GM12878 (cell line): ENCODE measurements around the gene ACBD7. TPM values are rescaled to one million over a fixed set of nuclear protein-coding genes. Genes with fewer than 3 reads are reported as not detected.

Experiments
- ATAC-seq: fragments of 200-7000 bp; cut with Tn5 transposase; 3 replicates; pipeline ENCODE4 v1.9.1; 2020; ENCODE audit warnings: mild to moderate bottlenecking, moderate library complexity
- BruUV-seq: library from RNA; stranded (reverse); fragments of 400-500 nt; replicated peaks from 2 replicates; lab custom pipeline; 2021; lab: Mats Ljungman, UMichigan
- CTCF ChIA-PET: fragments of 300-600 bp; sonication (Branson Sonifier 250); formaldehyde crosslinking; extraction: SDS; loops from one replicate; lab custom pipeline; 2021; ENCODE audit warnings: inconsistent platforms; lab: Yijun Ruan, JAX
- POLR2A ChIA-PET: fragments of 350-600 bp; formaldehyde crosslinking; extraction: SDS; loops from one replicate; lab custom pipeline; 2021; ENCODE audit warnings: inconsistent platforms; lab: Charles Lee
- RAD21 ChIA-PET: fragments of 300-600 bp; sonication (Branson Sonifier 250); formaldehyde crosslinking; loops from one replicate; lab custom pipeline; 2023; ENCODE audit warnings: antibody characterized with exemption; ENCODE audit not compliant: unreplicated experiment; lab: Charles Lee
- SMC1A ChIA-PET: fragments of 300-600 bp; sonication (Branson Sonifier 250); formaldehyde crosslinking; loops from one replicate; lab custom pipeline; 2023; ENCODE audit not compliant: unreplicated experiment, uncharacterized antibody; lab: Charles Lee
- DNase-seq: peaks from one replicate; pipeline ENCODE4 v3.0.0-alpha.2; 2011; ENCODE audit warnings: low read depth, low spot score
- FAIRE-seq: peaks from 3 replicates; lab custom pipeline; 2011; peaks lifted over from hg19 to GRCh38; lab: Jason Lieb, UNC
- H2AFZ ChIP-seq: 2 replicates; pipeline ENCODE4 v1.6.0; 2011; ENCODE audit warnings: low read depth, low read length, control low read depth; ENCODE audit not compliant: control insufficient read depth
- H3K27ac ChIP-seq: 2 replicates; pipeline ENCODE4 v1.5.1; 2011; ENCODE audit warnings: control low read depth; ENCODE audit not compliant: control insufficient read depth, insufficient read depth
- H3K27me3 ChIP-seq, 2 experiments: replicated peaks in 1 of 2; 2 replicates each; pipeline versions ENCODE4 v1.6.0 to v1.6.1; 2011; ENCODE audit warnings: low read length in 1 of 2; ENCODE audit not compliant: control insufficient read depth in 2 of 2, insufficient read depth in 2 of 2
- H3K36me3 ChIP-seq, 2 experiments: 2 replicates each; pipeline ENCODE4 v1.5.1; 2011; ENCODE audit warnings: low read length in 1 of 2; ENCODE audit not compliant: control insufficient read depth in 2 of 2, insufficient read depth in 2 of 2
- H3K4me1 ChIP-seq: 2 replicates; pipeline ENCODE4 v1.6.1; 2011; ENCODE audit warnings: mild to moderate bottlenecking, low read length, moderate library complexity, mixed read lengths; ENCODE audit not compliant: control insufficient read depth, insufficient read depth
- H3K4me2 ChIP-seq: 2 replicates; pipeline ENCODE4 v1.6.0; 2011; ENCODE audit warnings: control low read depth; ENCODE audit not compliant: control insufficient read depth, insufficient read depth
- H3K4me3 ChIP-seq: fragments of 200-600 bp; sonication (generic); 2 replicates; pipeline ENCODE4 v1.5.1; 2016
- H3K79me2 ChIP-seq: 2 replicates; pipeline ENCODE4 v1.6.0; 2011; ENCODE audit warnings: low read length; ENCODE audit not compliant: control insufficient read depth, insufficient read depth
- H3K9ac ChIP-seq: 2 replicates; pipeline ENCODE4 v1.8.0; 2011; ENCODE audit warnings: low read length, control low read depth, mixed read lengths; ENCODE audit not compliant: control insufficient read depth, insufficient read depth
- H3K9me3 ChIP-seq: replicated peaks from 3 replicates; pipeline ENCODE4 v1.5.1; 2011; ENCODE audit warnings: mild to moderate bottlenecking, low read length; ENCODE audit not compliant: control insufficient read depth, insufficient read depth
- H4K20me1 ChIP-seq: 2 replicates; pipeline ENCODE4 v1.6.0; 2011; ENCODE audit not compliant: control insufficient read depth, insufficient read depth
- BMI1 ChIP-seq: fragments of 450-650 bp; IDR thresholded peaks from 2 replicates; pipeline ENCODE4 v1.6.1; 2016; ENCODE audit warnings: mild to moderate bottlenecking, moderate library complexity, borderline replicate concordance
- EZH2 ChIP-seq: IDR thresholded peaks from 2 replicates; pipeline ENCODE4 v1.6.1; 2012; ENCODE audit warnings: low read depth, mild to moderate bottlenecking, control low read depth, inconsistent platforms, low read length, borderline replicate concordance; ENCODE audit not compliant: control insufficient read depth
- HDAC6 ChIP-seq: fragments of 200-600 bp; sonication (generic); IDR thresholded peaks from one replicate; pipeline ENCODE4 v1.8.0; 2017; ENCODE audit warnings: antibody characterized with exemption; ENCODE audit not compliant: unreplicated experiment
- MYB ChIP-seq: fragments of 150-350 bp; IDR thresholded peaks from 2 replicates; pipeline ENCODE4 v1.6.1; 2014; ENCODE audit warnings: mild to moderate bottlenecking, low read depth, low read length, borderline replicate concordance
- NFYA ChIP-seq: IDR thresholded peaks from 2 replicates; pipeline ENCODE4 v1.6.1; 2011; ENCODE audit warnings: low read depth, mild to moderate bottlenecking, low read length, improper control_type of control experiment, borderline replicate concordance
- NR2F1 ChIP-seq: fragments of 450-650 bp; conservative IDR thresholded peaks from 2 replicates; pipeline ENCODE4 v1.6.1; 2017; ENCODE audit warnings: mild to moderate bottlenecking
- POLR2AphosphoS2 ChIP-seq: IDR thresholded peaks from 2 replicates; pipeline ENCODE4 v1.6.1; 2011; ENCODE audit warnings: low read depth, mild to moderate bottlenecking, low read length, improper control_type of control experiment, moderate library complexity
- POU2F2 ChIP-seq: IDR thresholded peaks from 3 replicates; pipeline ENCODE4 v1.6.1; 2011; ENCODE audit warnings: low read depth, mild to moderate bottlenecking, low read length, borderline replicate concordance
- RBBP5 ChIP-seq: fragments of 200-600 bp; sonication (generic); conservative IDR thresholded peaks from 2 replicates; pipeline ENCODE4 v1.6.1; 2016
- RELA ChIP-seq: fragments of 450-650 bp; IDR thresholded peaks from 2 replicates; pipeline ENCODE4 v1.8.0; 2014; ENCODE audit warnings: borderline replicate concordance; ENCODE audit not compliant: partially characterized antibody
- SUZ12 ChIP-seq: fragments of 200-600 bp; sonication (generic); IDR thresholded peaks from one replicate; pipeline ENCODE4 v1.6.1; 2018; ENCODE audit warnings: antibody characterized with exemption, mild to moderate bottlenecking; ENCODE audit not compliant: unreplicated experiment
- ZNF622 ChIP-seq: fragments of 450-650 bp; IDR thresholded peaks from 2 replicates; pipeline ENCODE4 v1.6.1; 2017; ENCODE audit warnings: mild to moderate bottlenecking, inconsistent platforms
- WGBS: methylation state at CpG from one replicate; pipeline ENCODE4 v1.1.6; 2016; ENCODE audit warnings: low lambda C conversion rate; ENCODE audit not compliant: insufficient replicate concordance, insufficient coverage; ENCODE audit errors: missing lambda C conversion rate; 5-methylcytosine and 5-hydroxymethylcytosine counted together
- in situ Hi-C: fragments of 300-500 bp; cut with MboI; formaldehyde crosslinking; loops from 9 replicates; pipeline ENCODE4 v1.14.3; 2018; ENCODE audit warnings: mixed read lengths
- intact Hi-C: fragments of 100-400 bp; cut with micrococcal nuclease; formaldehyde crosslinking; loops from one replicate; pipeline ENCODE4 v1.14.2; 2022; ENCODE audit not compliant: unreplicated experiment
- polyA plus RNA-seq, 11 experiments: library from polyadenylated mRNA; depleted of rRNA in 4 of 11; unstranded in 6 of 11; stranded (reverse) in 5 of 11; fragments of >200 nt; fragmentation: Nextera tagmentation in 4 of 11; fragmentation: Illumina TruSeq in 1 of 11; extraction: Ambion mirVana in 4 of 11; extraction: Trizol in 1 of 11; gene quantifications; 1 replicate in 1 of 11; 2 replicates in 10 of 11; pipeline versions ENCODE4 v1.2.1 to v1.2.3, GENCODE V29; 2011 to 2016; ENCODE audit warnings: inconsistent platforms in 2 of 11, missing spikeins in 2 of 11, low read depth in 1 of 11
- total RNA-seq, 4 experiments: library from RNA; depleted of rRNA in 3 of 4; stranded (reverse); fragments of >200 nt in 3 of 4; fragmentation: Illumina TruSeq in 1 of 4; extraction: Trizol in 1 of 4; gene quantifications; 2 replicates each; pipeline versions ENCODE4 v1.2.1 to v1.2.3, GENCODE V29; 2013 to 2021
- TF ChIP-seq, protein P1 (sequence below): fragments of 150-350 bp; IDR thresholded peaks from 2 replicates; pipeline ENCODE4 v1.6.1; 2016; ENCODE audit warnings: low read depth, low read length
- TF ChIP-seq, protein P2 (sequence below): fragments of 450-650 bp; IDR thresholded peaks from 2 replicates; pipeline ENCODE4 v1.6.1; 2017; ENCODE audit warnings: mild to moderate bottlenecking
- TF ChIP-seq, protein P3 (sequence below): fragments of 450-650 bp; IDR thresholded peaks from 2 replicates; pipeline ENCODE4 v1.6.1; 2016; ENCODE audit warnings: mild to moderate bottlenecking
- TF ChIP-seq, protein P4 (sequence below): fragments of 450-650 bp; IDR thresholded peaks from 2 replicates; pipeline ENCODE4 v1.6.1; 2017; ENCODE audit warnings: mild to moderate bottlenecking, low read depth, inconsistent platforms; ENCODE audit not compliant: poor library complexity, severe bottlenecking

The ACBD7 gene
- total and polyA plus RNA-seq, 10 of the 15 experiments (the other 5 are each of a cell fraction or from before 2014, with no cell fraction given), result 0.04 to 0.74 (median 0.36) TPM

DNA sequence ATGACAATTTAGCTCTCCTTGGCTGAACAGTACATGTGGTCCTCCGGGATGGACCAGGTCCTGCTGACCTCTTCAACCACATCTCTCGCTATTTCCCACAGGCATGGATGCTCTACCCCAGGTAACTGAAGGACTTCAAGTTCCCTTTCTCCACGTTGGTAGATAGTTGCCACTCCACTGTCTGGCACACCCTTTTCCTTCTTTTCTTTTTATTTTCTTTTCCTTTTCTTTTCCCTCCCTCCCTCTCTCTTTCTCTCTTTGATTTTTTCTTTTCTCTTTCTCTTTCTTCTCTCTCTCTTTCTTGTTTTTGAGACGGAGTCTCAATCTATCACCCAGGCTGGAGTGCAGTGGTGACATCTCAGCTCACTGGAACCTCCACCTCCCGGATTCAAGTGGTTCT, 2.8 kb upstream of the ACBD7 start:
- FAIRE-seq, result no peak
- DNase-seq, result no peak
- Histone ChIP-seq H3K36me3 (no peaks in the 10 kb centered on the region), H3K27me3 (no peaks in the 10 kb centered on the region), H3K4me1 (peaks cover 1% of the 10 kb centered on the region), H3K9me3 (no peaks in the 10 kb centered on the region), H4K20me1 (no peaks in the 10 kb centered on the region), H3K79me2 (no peaks in the 10 kb centered on the region), H3K4me3 (no peak overlapping the region), H3K9ac (no peak overlapping the region), H3K4me2 (no peak overlapping the region), H2AFZ (no peak overlapping the region), H3K27ac (no peak overlapping the region)
- 69% methylated on average over 5 of the region's 5 CpGs for WGBS
- intact Hi-C loops, result no loop called here
- no TSS peak for BruUV-seq
- ChIA-PET POLR2A (no interaction called here), CTCF (no interaction called here), RAD21 (no interaction called here), SMC1A (interaction anchor here (0.5 kb wide), 1 partner anchor 34 kb away, joined by 3 read pairs; no protein-coding TSS in a partner anchor)
- in situ Hi-C loops, result no loop called here
- ATAC-seq, result no peak
- no peak for TF ChIP-seq EZH2
- TF ChIP-seq NR2F1, result no peak
- no peak for TF ChIP-seq BMI1
- TF ChIP-seq SUZ12, result no peak
- TF ChIP-seq POLR2AphosphoS2, result no peak
- TF ChIP-seq, protein P1, sequence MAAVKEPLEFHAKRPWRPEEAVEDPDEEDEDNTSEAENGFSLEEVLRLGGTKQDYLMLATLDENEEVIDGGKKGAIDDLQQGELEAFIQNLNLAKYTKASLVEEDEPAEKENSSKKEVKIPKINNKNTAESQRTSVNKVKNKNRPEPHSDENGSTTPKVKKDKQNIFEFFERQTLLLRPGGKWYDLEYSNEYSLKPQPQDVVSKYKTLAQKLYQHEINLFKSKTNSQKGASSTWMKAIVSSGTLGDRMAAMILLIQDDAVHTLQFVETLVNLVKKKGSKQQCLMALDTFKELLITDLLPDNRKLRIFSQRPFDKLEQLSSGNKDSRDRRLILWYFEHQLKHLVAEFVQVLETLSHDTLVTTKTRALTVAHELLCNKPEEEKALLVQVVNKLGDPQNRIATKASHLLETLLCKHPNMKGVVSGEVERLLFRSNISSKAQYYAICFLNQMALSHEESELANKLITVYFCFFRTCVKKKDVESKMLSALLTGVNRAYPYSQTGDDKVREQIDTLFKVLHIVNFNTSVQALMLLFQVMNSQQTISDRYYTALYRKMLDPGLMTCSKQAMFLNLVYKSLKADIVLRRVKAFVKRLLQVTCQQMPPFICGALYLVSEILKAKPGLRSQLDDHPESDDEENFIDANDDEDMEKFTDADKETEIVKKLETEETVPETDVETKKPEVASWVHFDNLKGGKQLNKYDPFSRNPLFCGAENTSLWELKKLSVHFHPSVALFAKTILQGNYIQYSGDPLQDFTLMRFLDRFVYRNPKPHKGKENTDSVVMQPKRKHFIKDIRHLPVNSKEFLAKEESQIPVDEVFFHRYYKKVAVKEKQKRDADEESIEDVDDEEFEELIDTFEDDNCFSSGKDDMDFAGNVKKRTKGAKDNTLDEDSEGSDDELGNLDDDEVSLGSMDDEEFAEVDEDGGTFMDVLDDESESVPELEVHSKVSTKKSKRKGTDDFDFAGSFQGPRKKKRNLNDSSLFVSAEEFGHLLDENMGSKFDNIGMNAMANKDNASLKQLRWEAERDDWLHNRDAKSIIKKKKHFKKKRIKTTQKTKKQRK, result no peak
- TF ChIP-seq MYB, result no peak
- TF ChIP-seq, protein P2, sequence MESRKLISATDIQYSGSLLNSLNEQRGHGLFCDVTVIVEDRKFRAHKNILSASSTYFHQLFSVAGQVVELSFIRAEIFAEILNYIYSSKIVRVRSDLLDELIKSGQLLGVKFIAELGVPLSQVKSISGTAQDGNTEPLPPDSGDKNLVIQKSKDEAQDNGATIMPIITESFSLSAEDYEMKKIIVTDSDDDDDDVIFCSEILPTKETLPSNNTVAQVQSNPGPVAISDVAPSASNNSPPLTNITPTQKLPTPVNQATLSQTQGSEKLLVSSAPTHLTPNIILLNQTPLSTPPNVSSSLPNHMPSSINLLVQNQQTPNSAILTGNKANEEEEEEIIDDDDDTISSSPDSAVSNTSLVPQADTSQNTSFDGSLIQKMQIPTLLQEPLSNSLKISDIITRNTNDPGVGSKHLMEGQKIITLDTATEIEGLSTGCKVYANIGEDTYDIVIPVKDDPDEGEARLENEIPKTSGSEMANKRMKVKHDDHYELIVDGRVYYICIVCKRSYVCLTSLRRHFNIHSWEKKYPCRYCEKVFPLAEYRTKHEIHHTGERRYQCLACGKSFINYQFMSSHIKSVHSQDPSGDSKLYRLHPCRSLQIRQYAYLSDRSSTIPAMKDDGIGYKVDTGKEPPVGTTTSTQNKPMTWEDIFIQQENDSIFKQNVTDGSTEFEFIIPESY, result no peak
- no peak for TF ChIP-seq NFYA
- no peak for TF ChIP-seq HDAC6
- no peak for TF ChIP-seq RBBP5
- TF ChIP-seq, protein P3, sequence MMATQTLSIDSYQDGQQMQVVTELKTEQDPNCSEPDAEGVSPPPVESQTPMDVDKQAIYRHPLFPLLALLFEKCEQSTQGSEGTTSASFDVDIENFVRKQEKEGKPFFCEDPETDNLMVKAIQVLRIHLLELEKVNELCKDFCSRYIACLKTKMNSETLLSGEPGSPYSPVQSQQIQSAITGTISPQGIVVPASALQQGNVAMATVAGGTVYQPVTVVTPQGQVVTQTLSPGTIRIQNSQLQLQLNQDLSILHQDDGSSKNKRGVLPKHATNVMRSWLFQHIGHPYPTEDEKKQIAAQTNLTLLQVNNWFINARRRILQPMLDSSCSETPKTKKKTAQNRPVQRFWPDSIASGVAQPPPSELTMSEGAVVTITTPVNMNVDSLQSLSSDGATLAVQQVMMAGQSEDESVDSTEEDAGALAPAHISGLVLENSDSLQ, result no peak
- no peak for TF ChIP-seq RELA
- TF ChIP-seq ZNF622, result no peak
- TF ChIP-seq, protein P4, sequence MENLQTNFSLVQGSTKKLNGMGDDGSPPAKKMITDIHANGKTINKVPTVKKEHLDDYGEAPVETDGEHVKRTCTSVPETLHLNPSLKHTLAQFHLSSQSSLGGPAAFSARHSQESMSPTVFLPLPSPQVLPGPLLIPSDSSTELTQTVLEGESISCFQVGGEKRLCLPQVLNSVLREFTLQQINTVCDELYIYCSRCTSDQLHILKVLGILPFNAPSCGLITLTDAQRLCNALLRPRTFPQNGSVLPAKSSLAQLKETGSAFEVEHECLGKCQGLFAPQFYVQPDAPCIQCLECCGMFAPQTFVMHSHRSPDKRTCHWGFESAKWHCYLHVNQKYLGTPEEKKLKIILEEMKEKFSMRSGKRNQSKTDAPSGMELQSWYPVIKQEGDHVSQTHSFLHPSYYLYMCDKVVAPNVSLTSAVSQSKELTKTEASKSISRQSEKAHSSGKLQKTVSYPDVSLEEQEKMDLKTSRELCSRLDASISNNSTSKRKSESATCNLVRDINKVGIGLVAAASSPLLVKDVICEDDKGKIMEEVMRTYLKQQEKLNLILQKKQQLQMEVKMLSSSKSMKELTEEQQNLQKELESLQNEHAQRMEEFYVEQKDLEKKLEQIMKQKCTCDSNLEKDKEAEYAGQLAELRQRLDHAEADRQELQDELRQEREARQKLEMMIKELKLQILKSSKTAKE, result no peak
- TF ChIP-seq POU2F2, result no peak
